Measurements from ENCODE around the gene C9orf85.
A peak's percentile ranks its signal among the peaks of the same experiment; 100 is the strongest.

The C9orf85 gene

GRCh38 chr9:71904076-71904475 lies 7.4 kb upstream of the C9orf85 start:
- DNase-seq (ENCODE audit: low read depth in 2 of 2): no peak

GRCh38 chr9:71908825-71909224 lies 2.6 kb upstream of the C9orf85 start:
- no peak for DNase-seq (ENCODE audit: low read depth in 2 of 2)

GRCh38 chr9:71909887-71910649 lies 1.4 kb upstream of the C9orf85 start:
- peak in 1 of 2 donors; percentile 13 for DNase-seq (ENCODE audit: low read depth in 2 of 2)

GRCh38 chr9:71910650-71911060 lies 784 bp upstream of the C9orf85 start:
- DNase-seq (ENCODE audit: low read depth in 2 of 2): no peak

- no peak for DNase-seq (ENCODE audit: low read depth in 2 of 2)
Measured at GRCh38 chr9:71911908-71912335, 483 bp downstream of the C9orf85 start.

- no peak for DNase-seq (ENCODE audit: low read depth in 2 of 2)
Measured at GRCh38 chr9:71915495-71915894, 4.1 kb downstream of the C9orf85 start.

- DNase-seq (ENCODE audit: low read depth in 2 of 2): no peak
Measured at GRCh38 chr9:71916834-71917534, 5.5 kb downstream of the C9orf85 start.

GRCh38 chr9:71918419-71918818 lies 7.0 kb downstream of the C9orf85 start:
- no peak for DNase-seq (ENCODE audit: low read depth in 2 of 2)

- DNase-seq (ENCODE audit: low read depth in 2 of 2): no peak
Measured at GRCh38 chr9:71920456-71921189, 9.2 kb downstream of the C9orf85 start.

- DNase-seq (ENCODE audit: low read depth in 2 of 2): no peak
Measured at GRCh38 chr9:71921190-71921814, 9.9 kb downstream of the C9orf85 start.

GRCh38 chr9:71924576-71924975 lies 13.1 kb downstream of the C9orf85 start:
- DNase-seq (ENCODE audit: low read depth in 2 of 2): no peak

- no peak for DNase-seq (ENCODE audit: low read depth in 2 of 2)
Measured at GRCh38 chr9:71925834-71926233, 14.4 kb downstream of the C9orf85 start.

GRCh38 chr9:71928376-71928775 lies 16.9 kb downstream of the C9orf85 start:
- no peak for DNase-seq (ENCODE audit: low read depth in 2 of 2)

- no peak for DNase-seq (ENCODE audit: low read depth in 2 of 2)
Measured at GRCh38 chr9:71928806-71929205, 17.4 kb downstream of the C9orf85 start.

GRCh38 chr9:71929223-71929622 lies 17.8 kb downstream of the C9orf85 start:
- DNase-seq (ENCODE audit: low read depth in 2 of 2): no peak

- no peak for DNase-seq (ENCODE audit: low read depth in 2 of 2)
Measured at GRCh38 chr9:71929791-71930440, 18.5 kb downstream of the C9orf85 start.

- DNase-seq (ENCODE audit: low read depth in 2 of 2): no peak
Measured at GRCh38 chr9:71931166-71931565, 19.7 kb downstream of the C9orf85 start.

GRCh38 chr9:71936066-71936465 lies 24.6 kb downstream of the C9orf85 start:
- no peak for DNase-seq (ENCODE audit: low read depth in 2 of 2)

- no peak for DNase-seq (ENCODE audit: low read depth in 2 of 2)
Measured at GRCh38 chr9:71937070-71937625, 25.7 kb downstream of the C9orf85 start.

- DNase-seq (ENCODE audit: low read depth in 2 of 2): no peak
Measured at GRCh38 chr9:71937898-71938297, 26.5 kb downstream of the C9orf85 start.

- no peak for DNase-seq (ENCODE audit: low read depth in 2 of 2)
Measured at GRCh38 chr9:71941060-71941568, 29.7 kb downstream of the C9orf85 start.

Data from stimulated activated CD8-positive, alpha-beta memory T cell treated with anti-CD3 and anti-CD28 coated beads, Interleukin-7, amount 100 ng/mL, for 1 hour (primary cell).